Activated T-cell treated with anti-CD3 and anti-CD28 coated beads for 4 hours (primary cell): ENCODE measurements around the gene TGFB1.
"Not testable (repeated sequence)": the region's sequence is repeated elsewhere in the genome, so short reads cannot be mapped to it uniquely, and the experiment has no call there.

ENCODE experiments used
- DNase-seq: peaks from one replicate; pipeline ENCODE4 v3.0.0-alpha.2; 2020

Gene TGFB1

DNA sequence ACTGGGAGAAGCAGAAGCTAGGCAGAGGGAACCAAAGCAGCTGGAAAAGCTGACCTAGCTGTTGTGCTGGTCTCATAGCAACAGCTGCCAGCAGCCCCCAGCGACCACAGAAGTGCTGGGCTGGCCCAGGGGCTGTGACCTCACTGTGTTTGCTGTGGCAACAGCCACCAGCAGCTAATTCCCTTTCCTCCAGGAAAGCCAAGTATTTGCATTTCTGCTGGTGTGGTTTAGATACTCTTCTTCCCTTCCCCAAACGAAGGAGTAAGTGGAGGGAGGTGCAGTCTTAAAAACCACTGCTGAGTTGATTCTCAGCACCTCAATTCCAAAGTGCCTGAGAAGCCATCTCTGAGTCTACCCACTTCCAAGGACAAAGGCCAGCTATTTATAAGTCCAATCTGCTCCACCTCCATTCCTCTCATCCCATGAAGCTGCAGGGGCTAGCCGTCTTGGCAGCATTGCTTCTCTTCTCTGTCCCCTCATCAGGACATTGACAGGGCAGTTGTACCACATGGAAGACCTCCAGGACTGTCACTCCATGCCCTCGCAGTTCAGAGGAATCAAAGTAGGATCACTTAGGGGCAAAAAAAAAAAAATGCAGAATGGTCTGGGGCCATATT, 55.3 kb downstream of the TGFB1 start:
- no peak for DNase-seq

DNA sequence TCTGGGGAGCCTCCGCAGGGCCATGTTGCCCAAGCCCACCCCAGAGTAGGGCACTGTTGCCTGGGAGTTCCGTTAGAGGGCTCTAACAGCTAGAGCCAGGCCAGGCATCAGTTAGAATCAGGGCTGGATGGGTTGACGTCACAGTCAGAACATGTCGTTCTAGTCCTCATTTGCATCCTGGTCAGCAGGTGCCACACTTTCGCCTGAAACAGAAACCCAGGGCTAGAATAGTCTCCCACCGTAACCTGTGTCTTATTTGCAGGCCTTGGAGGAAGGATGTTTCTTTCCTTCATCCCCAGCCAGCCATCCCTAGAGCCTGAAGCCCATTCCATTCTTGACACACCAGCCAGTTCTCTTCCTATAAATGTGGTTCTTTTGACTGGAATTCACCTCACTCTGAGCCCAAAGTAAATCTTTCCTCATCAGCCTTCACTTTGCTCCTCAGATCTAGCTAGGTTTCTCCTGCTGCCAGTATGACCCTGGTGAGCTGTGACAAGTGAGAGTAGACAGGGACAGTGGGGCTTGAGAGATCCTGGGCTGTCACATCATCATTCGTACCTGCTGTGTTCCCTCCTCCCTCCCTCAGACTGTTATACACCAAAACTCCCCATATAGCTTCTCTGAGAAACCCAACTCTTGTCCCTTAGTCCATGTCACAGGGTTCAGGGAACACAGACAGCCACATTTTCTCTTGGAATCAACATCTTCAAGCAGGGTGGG, 55.9 kb downstream of the TGFB1 start:
- DNase-seq, result no peak

DNA sequence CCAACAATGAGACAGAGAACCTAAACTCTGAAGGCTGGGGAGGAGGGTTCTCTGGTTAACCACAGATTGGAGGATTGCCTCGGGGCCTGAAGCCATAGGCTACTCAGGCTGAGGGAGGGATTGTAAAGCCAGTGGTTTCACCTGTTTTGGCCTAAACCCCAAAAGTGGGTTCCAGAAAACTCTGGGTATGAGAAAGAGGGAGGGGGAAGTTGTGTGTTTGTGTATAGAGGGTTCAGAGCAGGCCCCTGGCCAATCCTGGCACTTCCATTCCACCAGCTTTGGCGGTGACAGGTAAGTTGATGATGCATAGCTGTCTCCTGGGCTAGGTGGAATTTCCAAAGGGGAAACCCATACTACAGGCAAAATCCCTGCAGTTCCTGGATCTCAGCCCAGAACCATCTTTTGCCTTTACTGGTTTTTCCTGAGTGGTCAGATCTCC, 57.3 kb downstream of the TGFB1 start:
- no peak for DNase-seq

DNA sequence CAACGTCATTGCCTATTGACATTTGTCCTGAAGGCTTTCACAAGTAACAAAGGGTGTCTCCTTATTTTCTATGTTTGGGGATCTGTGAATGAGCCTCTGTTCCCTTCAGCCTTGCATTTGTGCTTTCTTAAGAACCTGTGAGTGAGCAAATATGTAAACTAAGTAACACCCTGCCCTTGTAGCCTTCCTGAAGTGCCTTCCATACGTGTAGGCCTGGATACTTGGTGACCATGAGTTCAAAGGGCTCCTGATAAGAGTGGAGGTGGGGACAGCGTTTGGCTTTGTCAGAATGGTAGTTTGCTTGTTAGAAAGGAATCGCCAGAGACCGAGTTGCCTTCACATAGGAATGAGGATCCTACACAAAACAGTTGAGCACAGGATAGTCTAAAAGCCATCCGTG, 58.2 kb downstream of the TGFB1 start:
- DNase-seq, result no peak

DNA sequence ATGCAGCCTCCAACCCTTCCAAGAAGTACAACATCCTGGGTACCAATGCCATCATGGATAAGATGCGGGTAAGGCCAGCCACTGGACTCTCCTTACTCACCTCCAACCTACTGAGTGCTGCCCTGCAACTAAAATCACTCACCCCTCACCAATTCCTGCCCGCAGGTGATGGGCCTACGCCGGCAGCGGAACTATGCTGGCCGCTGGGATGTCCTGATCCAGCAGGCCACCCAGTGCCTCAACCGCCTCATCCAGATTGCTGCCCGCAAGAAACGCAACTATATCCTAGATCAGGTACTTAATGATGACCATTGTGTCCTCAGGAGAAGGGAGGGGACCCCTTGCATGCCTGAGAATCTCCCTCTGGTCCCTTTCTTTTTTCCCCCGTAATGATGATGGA, 59.3 kb downstream of the TGFB1 start:
- DNase-seq, result no peak

DNA sequence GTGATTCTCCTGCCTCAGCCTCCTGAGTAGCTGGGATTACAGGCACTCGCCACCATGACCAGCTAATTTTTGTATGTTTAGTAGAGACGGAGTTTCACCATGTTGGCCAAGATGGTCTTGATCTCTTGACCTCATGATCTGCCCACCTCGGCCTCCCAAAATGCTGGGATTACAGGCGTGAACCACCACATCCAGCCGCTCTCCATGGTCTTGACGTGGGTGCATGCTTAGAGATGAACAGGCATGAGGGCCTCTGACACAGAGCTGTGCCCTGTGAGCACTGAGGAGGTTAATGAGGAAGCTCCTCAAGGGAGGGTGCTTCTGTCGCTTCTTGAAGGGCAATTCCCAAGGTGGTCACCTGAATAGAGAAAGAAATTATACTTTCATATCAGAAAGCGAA, 63.9 kb downstream of the TGFB1 start:
- not testable (repeated sequence) for DNase-seq

DNA sequence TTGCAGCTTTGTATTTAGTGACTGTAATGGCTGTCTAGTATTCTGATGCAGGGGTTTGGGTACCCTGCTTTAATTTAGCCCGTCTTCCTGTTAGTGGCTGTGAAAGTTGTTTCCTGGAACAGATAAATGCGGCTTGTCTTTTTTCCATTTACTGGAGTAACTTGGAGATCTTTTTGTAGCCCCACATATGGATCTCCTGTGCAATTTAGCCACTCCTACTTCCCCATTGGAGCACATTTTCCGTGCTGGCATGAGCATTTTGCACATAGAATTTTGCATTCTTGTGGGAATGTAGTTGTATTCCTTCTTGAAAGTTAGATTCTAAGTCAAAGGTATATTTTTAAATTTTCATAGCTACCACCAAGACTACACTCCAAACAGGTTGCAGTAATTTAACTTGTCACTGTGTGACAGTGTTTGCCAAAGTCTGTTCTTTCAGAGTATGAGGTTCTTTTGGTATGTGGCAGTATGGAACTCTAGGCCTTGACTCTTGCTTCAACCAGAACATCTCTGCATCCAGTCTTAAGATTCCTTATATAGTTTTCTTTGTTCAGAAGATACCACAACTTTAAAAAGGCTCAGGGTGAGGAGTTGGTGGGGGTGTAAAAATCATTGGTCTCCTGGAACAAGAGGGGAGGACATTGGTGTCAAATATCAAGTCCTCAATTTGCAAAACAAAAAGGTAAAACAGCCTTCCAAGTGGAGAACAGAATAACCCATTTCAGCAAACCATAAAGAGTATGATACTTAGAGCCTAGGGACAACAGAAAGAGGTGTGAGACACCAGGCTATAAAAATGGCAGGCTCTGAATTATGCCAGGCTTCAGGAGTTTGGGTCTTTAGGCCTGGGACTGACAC, 64.8 kb downstream of the TGFB1 start:
- no peak for DNase-seq
